ENCODE measurements around the gene CMTM2.

GRCh38 chr16:66552286-66553177 is 26.7 kb upstream of the CMTM2 start, which contains the start of gene CKLF:
- peak in 1 of 4 experiments; percentile 33 for TF ChIP-seq CTCF (IDR thresholded peaks at IDR 0.05)
- TF ChIP-seq EP300 (IDR thresholded peaks at IDR 0.05): no peak
- TF ChIP-seq POLR2A (IDR thresholded peaks at IDR 0.05): peak; percentile 67 to 72
